HG03457 (cell line): ENCODE results near the gene POMT1.
"Not testable (repeated sequence)": the region's sequence is repeated elsewhere in the genome, so short reads cannot be mapped to it uniquely, and the experiment has no call there.

Experiments
- ATAC-seq: cut with Tn5 transposase; IDR thresholded peaks from one replicate; pipeline ENCODE4 v1.9.1; 2021; ENCODE audit warnings: moderate number of reproducible peaks; ENCODE audit not compliant: unreplicated experiment

POMT1 gene

DNA sequence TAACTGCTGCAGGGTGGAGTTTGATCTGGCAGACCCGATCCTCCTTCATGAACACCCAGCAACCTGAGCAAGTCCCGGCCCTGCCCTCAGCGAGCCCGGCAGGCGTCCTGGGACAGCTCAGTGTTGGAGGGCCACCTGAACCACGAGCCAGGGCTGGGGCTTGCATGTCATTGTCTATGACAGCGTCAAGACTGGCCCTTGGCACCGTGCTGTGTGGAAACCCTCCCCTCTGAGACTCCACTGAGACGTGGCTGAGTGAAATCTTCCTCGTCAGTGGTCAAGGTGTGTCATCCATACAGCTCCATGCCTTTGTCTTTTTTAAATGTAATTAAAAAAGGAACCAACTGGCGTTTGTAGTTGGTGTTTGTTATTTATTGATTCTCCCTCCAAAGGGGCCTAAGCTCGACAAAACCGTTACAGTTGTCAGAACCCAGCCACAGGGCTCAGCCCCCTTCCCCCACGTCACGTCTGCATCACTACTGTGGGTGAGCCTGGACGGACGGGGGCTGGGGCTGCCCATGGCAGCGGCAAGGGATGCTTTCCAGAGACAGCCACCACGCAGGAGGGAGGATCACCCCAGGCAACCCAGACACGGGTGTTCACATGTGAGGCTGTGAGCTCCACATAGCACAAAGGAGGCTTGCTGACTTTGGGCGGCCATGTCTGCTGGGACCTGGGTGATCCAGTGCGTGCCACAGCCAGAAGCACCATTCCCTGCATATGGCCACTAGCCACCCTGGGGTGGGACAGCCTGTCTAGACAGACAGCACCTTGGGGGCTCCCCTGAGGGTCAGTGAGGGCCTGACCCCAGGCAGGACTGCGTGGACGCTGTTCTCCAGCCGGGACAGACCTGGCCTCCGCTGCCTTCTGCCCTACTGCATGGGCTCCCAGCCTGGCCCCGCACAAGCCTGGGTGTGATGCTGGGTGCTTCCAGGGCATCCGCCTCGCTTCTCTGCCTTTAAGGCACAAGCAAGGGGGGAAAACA is 21.0 kb downstream of the POMT1 start:
- ATAC-seq: no peak

DNA sequence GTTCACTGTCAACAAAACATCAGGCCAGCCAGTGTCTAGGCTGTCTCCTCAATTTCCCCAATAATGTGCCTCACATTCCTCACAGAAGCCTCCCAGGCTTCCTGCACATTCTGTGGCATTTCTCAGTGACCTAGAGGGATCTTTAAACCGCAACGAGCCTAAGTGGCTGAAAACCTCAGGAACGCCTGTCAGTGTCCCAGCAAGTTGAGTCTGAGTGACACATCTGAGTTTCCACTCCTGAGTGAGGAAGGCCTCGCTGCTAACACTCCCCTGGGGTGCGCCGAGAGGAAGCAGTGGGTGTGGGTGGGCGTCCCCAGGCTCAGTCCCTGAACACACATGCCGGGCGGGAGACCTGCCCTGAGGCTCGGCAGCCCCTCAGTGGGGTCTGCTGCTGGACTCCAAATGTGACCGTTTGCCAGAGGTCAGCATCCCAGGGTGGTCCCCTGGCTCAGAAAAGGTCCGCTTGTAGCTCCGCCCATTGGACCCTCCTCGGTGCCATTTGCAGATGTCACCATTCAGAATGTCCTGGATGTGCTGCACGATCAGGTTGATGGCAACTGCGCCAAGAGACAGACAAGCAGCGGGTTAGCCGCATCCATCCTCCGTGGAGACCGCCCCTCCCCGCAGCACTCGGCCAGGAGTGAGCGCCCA is 22.1 kb downstream of the POMT1 start:
- ATAC-seq: no peak

DNA sequence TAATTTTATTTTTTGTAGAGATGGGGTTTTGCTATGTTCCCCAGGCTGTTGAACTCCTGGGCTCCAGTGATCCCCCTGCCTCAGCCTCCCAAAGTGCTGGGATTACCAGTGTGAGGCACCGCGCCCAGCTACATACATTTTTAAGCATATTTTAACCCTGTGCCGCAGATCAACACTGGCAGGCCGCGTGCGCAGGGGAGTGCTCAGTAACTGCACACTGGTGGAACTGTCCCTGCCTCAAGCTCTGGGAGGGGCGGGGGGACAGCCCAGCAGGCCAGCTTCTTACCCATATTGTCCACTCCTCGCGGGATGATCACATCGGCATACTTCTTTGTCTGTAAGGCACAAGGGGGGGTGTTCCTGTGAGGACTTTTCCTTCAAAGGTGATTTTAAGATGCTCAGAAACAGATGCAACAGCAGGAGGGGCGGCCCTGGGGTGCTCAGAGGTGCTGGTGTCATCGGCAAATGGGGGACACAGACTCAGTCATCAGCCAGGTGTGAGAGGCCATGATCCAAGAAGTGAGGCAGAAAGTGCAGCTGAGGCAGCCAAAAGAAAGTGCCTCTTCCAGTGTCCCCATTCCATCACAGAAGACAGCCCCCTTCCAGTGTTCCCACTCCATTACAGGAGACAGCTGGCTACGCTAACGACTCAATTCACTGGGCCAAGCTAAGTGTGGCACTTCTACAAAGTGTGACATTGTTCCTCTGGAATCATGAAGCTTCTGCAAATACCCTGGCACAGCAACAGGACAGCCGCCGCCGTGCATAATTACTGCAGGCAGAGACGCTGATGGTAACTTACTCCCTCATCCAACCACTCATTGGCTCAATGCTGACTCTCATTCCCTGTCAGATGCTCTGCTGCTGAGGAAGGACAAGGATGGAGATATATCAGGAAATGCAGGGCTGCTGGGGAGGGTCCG is 23.2 kb downstream of the POMT1 start:
- ATAC-seq: no peak

GRCh38 chr9:131528186-131528585 is 25.5 kb downstream of the POMT1 start:
- no peak for ATAC-seq

DNA sequence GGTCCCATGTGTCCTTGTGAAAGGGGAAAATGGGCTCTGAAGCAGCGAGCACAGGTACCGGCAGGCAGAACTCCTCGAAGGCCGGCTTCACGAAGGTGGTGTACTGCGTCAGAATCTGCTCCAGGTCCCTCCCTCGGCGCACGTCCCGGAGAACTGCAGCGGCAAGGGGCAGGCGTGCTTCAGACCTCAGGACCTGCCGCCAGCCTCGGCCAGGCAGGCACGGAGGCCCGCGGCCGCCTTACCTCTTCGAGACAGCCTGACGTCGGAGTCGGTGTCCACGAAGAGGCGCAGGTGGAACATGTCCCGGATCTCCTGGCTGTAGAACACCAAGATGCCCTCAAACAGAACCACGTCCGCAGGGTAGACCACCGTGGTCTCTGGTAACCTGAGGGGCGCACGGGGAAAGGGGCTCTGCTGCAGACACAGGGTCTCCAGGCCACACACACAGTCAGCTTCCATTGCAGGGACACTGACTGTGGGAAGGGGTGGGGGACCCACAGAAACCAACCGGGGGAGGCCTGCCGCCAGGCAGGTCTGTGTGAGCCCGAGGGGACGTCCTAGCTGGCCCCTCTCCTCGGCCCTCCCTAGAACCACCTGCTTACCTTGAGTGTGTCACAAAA is 26.3 kb downstream of the POMT1 start:
- ATAC-seq: no peak

DNA sequence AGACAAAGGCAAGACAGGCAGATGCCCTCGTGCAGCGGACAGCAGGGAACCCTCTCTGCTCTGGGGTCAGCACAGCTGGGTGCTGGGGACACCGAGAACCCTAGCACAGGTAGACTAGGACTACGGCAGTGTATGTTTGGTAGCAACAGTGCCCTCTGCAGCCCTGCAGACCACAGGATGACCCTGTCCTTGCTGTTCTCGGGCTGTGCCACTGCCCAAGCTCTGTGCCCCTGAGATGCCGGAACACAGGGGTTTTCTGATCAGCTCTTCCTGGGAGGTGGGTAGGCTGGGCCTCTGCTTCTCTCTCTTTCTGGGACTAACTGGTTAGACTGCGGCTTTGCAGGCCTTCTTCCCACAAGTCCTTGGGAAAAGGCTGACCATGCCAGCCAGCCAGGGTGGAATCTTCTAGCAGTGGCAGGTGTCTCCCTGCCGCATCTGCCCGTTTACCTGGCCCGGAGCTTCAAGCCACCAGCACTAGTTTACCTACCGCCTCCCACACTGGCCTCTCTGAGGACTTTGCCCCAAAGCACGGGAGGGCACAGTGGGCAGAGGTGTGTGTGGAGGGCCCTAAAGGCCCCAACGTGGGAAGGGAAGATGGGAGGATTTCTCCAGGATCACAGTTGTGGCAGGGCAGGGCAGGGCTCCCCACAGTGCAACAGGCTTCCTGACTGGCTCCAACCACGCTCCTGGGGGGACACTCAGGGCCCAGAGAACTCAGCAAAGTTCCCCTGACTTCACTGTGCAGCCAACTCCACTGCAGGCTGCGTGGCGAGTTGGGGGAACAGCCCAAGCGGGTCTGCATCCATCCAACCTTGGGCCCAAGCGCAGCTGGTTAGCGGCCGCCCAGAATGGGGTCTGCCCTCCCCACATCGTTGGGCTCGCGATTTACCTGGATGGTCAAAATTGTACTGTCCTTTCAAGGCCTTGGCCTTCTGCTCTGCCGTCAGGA is 27.2 kb downstream of the POMT1 start:
- no peak for ATAC-seq

DNA sequence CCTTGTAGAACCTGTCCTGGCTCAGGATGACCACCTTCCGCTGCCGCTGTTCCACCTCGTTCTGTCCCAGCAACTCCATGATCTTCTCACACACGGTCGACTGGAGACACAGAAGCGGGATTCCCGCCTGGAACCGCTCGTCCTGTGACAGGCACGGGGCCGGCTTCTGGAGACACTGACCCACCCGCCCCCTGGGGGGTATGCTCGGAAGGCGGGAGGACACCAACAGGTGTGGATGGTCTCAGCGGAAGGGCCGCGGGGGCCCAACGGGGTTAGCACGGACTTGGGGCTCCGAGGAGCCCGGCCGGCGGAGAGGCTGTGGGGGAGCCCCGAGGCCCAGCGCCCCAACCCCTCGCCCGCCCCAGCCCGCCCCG is 27.8 kb downstream of the POMT1 start:
- ATAC-seq: peak; percentile 13

DNA sequence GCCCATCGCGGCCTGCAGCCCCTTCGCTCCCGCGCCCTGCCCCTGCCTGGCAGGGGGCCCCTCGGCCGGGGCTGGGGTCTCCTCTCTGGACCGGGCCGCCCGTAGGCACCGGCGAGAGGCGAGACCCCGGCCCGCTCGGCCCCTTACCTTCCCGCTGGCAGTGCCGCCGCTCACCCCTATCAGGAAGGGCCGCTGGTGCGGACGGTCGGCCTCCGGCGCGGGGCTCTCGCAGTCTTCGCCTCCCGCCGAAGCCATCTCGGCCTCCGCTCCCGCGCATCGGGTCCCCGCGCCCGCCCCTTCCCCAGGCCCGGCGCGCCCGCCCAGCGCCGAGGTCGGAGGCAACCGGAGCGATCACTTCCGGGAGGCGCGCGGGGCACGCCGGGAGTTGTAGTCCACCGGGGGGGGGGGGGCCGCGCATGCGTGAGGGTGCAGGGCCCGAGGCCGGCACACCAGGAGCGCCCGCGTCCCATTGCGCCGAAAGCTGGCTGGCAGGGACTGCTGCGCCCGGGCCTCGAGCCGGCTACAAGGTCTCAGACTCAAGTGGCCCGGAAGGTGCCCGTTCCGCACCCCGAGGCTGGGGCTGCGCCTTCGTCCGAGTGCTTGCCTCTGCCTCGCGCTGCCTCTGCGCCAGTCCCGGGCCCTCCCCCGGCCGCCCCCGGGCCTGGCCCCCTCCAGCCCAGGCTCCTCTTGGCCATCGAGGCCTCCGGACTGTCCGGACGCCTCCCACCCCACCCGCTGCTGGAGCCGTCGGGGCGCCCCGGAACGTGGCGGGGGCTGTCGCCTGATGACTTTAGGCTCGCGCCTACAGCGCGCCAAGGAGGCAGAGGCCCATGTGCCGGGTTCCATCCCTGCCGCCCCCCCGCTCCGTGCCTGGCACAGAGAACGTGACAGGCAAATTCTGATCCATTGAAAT is 28.5 kb downstream of the POMT1 start, which contains the start of gene UCK1:
Gene UCK1, minus strand, starts transcription at position 344 of the 913 bp plus-strand sequence. Its CDS starts 89 bp downstream, at position 255.
- peak; percentile 64 for ATAC-seq

DNA sequence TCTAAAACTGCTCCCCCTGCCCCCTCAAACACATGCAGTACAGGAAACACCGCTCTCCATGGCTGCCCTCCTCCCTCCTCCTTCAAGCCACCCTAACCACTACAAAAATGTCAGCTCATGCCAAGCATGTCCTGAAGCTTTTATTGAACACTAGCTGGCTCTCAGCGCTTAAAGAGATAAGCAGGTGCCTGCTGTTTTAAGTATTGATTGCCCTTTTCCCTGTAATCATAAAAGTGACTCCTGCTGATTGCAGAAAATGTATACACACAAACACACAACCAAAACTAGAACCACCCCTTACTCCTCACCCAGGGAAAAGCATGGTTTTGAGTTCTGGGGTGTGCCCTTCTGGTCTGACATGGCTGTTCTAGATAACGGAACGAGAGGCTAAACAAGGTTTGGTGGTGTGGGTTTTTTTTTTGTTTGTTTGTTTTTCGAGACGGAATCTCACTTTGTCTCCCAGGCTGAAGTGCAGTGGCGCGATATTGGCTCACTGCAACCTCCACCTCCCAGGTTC is 32.1 kb downstream of the POMT1 start:
- ATAC-seq: no peak

GRCh38 chr9:131537946-131538345 is 35.2 kb downstream of the POMT1 start:
- no peak for ATAC-seq

GRCh38 chr9:131539223-131539923 is 36.7 kb downstream of the POMT1 start:
- ATAC-seq: no peak

DNA sequence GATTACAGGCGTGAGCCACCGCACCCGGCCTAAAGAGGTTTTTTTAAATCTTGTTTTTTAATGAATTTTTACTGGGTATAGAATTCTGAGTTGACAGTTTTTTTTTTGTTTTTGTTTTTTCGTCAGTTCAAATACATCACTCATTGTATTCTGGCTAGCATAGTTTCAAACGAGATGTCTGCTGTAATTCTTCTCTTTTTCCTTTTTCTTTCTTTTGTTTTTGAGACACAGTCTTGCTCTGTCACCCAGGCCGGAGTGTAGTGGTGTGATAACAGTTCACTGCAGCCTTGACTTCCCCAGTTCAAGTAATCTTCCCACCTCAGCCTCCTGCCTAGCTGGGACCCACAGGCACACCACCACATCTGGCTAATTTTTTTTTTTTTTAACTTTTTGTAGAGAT is 40.4 kb downstream of the POMT1 start:
- ATAC-seq: no peak

DNA sequence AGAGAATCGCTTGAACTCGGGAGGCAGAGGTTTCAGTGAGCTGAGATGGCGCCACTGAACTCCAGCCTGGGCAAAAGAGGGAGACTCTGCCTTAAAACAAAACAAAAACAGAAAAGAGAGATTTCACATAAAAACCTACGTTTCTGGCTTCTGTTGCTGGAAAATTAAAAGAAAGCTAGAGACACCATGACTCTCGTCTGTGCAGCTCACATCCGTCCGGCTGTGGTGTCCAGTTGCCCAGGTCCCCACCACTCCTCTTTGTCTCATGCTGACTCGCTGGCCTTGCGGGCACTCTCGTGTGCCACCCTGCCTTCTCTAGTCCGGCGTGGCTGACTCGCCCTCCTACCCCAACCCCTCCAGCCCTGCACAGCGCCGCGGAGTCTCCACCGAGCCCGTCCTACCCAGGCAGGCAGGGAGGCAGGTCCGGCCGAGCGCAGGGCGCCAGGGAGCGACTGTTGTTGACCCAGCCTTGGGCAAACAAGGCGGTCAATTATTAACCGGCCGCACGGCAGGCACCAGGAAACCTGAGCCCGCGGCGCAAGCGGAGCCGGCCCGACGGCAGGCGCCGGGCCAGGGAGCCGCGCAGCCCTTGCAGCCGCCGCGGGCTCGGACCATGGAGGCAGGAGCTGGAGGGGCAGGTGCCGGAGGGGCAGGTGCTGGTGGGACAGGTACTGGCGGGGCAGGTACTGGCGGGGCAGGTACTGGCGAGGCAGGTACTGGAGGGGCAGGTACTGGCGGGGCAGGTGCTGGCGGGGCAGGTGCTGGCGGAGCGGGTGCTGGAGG is 42.5 kb downstream of the POMT1 start, which contains the start of gene PRRT1B:
Gene PRRT1B, plus strand, starts transcription at position 521 of the 783 bp plus-strand sequence. Its CDS starts 93 bp downstream, at position 614.
- ATAC-seq: no peak

DNA sequence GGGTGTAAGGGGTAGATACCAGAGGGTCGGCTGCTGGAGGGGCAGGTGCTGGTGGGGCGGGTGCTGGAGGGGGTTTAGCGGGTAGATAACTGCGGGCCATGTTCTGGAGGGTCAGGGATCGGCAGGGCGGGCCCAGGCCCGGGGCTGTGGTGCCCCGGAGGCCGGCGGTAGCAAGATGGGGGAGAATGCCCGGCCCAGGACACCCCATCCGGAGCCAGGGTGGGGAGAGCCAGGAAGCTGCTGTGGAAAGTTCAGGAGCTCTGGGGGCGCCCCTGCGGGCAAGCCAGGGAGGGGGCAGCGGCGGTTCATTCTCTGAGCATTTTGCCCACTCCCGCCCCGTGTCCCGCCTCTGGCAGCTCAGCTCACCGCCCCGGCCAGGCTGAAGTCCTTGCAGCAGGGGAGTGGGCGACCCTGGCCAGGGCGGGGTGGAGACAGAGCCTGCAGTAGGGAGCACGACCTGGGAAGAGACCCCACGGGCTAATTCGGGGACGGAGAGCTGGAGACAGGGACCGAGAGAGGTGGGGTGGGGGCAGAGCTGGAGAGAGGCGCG is 43.1 kb downstream of the POMT1 start:
- ATAC-seq: no peak

DNA sequence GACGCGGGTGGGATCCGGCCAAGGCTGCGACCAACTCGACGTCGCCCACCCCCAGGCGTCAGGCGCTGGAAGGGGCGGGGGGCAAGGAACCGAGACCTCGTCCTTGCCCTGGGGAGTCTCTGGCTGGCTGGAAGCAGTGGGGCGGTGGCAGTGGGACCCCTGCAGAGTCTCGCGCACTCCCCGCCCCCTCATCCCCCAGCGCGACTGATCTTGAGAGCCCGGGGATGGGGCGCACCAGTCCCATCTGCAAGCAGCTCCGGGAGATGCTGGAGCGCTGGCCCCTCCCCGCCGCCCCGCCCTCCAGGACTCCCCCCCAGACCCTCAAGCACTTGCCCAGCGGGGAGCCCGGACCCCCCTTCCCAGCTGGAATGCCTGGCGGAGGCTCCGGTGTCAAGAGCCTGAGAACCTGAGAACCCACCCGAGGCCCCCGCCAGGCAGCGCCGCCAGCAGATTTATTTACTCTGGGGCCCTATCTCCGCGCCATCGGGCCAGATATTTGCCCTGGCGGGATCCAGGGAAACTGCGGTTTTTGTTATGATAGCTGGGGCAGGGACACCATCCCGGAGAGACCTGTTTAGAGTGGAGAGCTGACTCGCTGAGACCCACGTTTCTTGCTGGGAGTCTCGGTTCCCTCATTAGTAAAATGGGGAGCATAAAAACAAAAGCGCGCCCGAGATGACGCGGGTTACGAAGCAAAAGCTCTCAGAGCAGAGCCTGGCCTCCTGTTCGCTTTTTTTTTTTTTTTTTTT is 43.8 kb downstream of the POMT1 start:
- ATAC-seq: no peak

DNA sequence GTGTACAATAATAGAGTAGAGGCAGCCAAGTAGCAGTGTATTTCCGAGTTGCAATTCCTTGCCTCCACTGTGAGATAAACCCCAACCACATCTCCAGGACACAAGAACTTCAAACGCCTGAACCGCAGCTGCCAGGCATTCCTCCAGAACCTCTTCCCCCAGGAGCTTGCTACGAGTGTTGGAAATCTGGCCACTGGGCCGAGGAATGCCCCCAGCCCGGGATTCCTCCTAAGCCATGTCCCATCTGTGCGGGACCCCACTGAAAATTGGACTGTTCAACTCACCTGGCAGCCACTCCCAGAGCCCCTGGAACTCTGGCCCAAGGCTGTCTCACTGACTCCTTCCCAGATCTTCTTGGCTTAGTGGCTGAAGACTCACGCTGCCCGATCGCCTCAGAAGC is 46.5 kb downstream of the POMT1 start:
- ATAC-seq: not testable (repeated sequence)
